Measurements from ENCODE around the gene HERC4.
"Not testable (repeated sequence)": the region's sequence is repeated elsewhere in the genome, so short reads cannot be mapped to it uniquely, and the experiment has no call there.

The HERC4 gene

DNA sequence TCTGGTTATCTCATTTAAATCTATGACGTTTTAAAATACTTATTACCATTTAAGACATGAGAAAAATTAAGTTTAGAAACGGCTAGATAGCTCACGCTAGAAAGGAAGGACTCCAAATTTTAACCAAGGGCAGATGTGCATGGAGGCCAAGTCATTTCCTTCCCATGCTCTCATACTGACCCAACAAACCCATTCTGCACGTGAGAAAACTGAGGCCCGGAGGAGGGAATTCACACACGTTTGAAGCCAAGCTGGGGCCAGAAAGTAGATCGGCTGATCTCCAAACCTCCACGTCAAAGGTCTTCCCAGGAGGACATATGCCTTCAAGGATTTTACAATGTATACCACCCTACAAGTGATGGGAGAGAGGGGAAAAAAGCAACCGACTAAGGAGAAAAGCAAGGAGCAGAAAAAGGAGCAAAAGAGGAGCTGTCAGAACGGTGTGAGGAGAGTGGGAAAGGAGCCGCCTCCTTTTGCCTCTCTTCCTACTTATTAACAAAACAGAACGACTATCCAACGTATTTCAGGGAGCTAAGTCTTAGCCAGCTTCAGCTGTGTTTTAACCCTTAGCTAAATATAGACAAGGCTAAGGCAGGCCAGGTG is 191.3 kb downstream of the HERC4 start:
- TF ChIP-seq, protein P1, sequence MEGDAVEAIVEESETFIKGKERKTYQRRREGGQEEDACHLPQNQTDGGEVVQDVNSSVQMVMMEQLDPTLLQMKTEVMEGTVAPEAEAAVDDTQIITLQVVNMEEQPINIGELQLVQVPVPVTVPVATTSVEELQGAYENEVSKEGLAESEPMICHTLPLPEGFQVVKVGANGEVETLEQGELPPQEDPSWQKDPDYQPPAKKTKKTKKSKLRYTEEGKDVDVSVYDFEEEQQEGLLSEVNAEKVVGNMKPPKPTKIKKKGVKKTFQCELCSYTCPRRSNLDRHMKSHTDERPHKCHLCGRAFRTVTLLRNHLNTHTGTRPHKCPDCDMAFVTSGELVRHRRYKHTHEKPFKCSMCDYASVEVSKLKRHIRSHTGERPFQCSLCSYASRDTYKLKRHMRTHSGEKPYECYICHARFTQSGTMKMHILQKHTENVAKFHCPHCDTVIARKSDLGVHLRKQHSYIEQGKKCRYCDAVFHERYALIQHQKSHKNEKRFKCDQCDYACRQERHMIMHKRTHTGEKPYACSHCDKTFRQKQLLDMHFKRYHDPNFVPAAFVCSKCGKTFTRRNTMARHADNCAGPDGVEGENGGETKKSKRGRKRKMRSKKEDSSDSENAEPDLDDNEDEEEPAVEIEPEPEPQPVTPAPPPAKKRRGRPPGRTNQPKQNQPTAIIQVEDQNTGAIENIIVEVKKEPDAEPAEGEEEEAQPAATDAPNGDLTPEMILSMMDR (IDR thresholded peaks at IDR 0.05; ENCODE audit: extremely low read depth, missing control alignments), result no peak
- peak; percentile 23 for DNase-seq (ENCODE audit: low spot score)

DNA sequence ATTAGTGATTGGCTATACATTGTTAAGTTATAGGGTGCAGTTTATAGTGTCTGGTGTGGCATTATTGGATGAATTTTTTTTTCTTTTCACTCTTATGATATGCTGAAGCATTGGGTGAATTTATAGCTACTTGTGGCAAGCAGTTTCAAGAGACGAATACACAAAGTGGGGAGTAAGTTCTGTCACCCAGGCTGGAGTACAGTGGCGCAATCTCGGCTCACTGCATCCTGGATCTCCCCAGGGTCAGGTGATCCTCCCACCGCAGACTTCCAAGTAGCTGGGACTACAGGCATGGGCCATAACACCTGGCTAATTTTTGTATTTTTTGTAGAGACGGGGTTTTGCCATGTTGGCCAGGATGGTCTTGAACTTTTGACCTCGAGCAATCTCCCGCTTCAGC is 196.9 kb downstream of the HERC4 start:
- DNase-seq (ENCODE audit: low spot score), result no peak
- TF ChIP-seq, protein P1 (IDR thresholded peaks at IDR 0.05; ENCODE audit: extremely low read depth, missing control alignments), result no peak

DNA sequence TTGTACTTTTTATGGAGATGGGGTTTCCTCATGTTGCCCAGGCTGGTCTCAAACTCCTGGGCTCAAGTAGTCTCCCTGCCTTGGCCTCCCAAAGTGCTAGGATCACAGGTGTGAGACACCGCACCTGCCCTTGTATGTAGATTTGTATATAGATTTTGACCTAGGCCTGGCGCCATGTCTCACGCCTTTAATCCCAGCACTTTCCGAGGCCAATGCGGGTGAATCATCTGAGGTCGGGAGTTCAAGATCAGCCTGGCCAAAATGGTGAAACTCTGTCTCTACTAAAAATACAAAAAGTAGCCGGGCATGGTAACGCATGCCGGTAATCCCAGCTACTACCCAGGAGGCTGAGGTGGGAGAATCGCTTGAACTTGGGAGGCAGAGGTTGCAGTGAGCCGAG is 197.7 kb downstream of the HERC4 start:
- not testable (repeated sequence) for DNase-seq (ENCODE audit: low spot score)

DNA sequence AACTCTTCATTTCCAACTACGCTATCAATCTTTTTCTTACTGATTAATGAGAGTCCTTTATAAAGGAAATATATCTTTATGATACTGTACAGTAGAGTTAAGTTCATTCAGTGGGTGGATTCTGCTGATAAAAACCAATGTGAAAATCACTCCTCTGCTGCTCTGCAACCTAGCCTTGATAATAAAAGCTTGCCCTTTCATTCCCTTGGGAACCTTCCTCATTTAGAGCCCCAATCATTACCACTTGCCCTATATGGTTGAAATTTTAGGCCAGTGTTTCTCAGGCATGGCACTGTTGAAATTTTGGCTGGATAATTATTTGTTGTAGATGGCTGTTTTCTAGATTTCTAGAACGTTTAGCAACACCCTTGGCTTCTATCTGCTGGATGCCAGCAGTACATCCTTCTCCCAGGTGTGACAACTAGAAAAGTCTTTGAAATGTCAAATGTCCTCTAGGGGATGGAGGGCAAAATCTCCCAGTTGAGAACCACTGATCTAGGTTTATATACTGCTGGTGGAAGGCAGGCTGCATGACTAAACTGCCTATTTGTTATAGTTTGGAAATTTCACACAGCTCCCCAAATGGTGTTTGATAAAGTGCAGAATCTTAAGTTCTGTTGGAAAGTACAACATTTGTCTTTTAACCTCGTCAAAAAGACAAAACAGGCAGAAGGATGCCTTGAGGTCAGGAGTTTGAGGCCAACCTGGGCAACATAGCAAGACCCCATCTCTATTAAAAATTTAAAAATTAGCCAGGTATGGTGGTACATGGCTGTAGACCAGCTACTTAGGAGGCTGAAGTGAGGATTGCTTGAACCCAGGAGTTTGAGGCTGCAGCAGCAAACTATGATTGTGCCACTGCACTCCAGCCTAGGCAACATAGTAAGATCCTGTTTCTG is 199.5 kb downstream of the HERC4 start:
- TF ChIP-seq, protein P1 (IDR thresholded peaks at IDR 0.05; ENCODE audit: extremely low read depth, missing control alignments), result no peak
- no peak for DNase-seq (ENCODE audit: low spot score)

Measured in GM20000 (cell line).